GM12873 (cell line): ENCODE results near the gene DNAH8.

Experiments
- CTCF ChIP-seq: IDR thresholded peaks from 2 replicates; pipeline ENCODE4 v1.5.1; 2012; ENCODE audit warnings: low read depth, mild to moderate bottlenecking, moderate library complexity, low read length, control low read depth; ENCODE audit not compliant: insufficient read depth; ENCODE audit errors: missing control alignments

The DNAH8 gene

DNA sequence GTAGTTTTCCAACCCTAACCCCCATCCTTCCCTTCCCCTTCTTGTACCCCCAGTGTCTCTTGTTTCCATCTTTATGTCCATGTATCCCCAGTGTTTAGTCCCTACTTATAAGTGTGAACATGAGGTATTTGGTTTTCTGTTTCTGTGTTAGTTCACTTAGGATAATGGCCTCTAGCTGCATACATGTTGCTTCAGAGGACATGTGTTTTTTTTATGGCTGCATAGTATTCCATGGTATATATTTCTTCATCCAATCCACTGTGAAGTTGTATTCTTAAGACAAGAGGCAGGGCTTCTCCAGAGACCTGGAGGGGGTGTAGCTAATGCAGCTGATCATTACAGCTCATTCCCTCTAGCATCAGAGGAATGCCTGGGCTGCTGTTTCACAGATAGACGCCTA lies 4.2 kb downstream of the DNAH8 start:
- no peak for TF ChIP-seq CTCF

GRCh38 chr6:38720295-38720694 lies 5.2 kb downstream of the DNAH8 start:
- TF ChIP-seq CTCF = peak; percentile 28

DNA sequence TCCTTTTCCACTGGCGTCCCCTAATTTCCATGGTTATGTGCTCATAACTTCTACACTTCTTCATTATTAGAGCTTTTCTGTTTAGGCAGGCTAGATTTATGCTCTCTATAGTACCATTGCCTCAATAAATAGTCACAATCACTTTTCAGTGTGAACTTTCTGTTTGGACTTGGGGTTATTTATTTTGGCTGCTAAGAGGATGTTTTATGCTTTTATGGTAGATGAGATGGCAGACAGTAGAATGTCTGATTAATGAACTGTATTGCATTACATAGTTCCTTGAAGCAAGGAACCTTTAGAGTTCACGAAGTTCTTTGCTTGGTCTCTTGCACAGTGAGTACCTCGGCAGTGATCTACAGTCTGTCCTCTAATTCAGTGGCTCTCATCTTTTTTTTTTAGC lies 6.9 kb downstream of the DNAH8 start:
- no peak for TF ChIP-seq CTCF

DNA sequence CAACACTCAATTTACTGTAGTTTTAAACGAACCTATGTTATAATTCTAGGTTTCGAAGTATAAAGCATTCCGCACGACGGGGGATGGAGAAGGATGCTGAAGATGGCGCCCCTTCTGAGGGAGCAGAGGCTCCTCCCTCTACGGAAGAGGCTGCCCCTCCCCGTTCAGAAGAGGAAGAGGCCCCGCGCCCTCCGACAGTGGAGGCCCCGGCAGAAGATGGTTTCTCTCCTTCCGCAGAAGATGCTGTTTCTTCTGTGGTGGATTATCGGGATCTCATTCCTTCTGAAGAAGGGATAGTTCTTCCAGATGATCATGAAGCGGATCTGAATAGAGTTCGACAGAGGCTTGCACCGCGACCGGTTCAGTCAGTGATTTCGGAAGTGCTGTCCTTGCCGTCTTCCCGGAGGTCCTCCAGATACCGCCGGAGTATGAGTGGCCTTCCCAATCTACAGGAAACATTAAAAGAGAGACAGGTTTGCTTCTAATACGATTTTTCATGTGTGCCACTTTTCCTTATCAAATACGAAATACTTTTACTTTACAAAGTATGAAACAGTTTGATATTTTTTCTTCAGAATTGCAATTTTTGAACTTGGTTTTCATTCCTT lies 7.7 kb downstream of the DNAH8 start:
- no peak for TF ChIP-seq CTCF

GRCh38 chr6:38723783-38724182 lies 8.7 kb downstream of the DNAH8 start:
- TF ChIP-seq CTCF = no peak

- no peak for TF ChIP-seq CTCF
Measured at GRCh38 chr6:38724343-38724742, 9.2 kb downstream of the DNAH8 start.

DNA sequence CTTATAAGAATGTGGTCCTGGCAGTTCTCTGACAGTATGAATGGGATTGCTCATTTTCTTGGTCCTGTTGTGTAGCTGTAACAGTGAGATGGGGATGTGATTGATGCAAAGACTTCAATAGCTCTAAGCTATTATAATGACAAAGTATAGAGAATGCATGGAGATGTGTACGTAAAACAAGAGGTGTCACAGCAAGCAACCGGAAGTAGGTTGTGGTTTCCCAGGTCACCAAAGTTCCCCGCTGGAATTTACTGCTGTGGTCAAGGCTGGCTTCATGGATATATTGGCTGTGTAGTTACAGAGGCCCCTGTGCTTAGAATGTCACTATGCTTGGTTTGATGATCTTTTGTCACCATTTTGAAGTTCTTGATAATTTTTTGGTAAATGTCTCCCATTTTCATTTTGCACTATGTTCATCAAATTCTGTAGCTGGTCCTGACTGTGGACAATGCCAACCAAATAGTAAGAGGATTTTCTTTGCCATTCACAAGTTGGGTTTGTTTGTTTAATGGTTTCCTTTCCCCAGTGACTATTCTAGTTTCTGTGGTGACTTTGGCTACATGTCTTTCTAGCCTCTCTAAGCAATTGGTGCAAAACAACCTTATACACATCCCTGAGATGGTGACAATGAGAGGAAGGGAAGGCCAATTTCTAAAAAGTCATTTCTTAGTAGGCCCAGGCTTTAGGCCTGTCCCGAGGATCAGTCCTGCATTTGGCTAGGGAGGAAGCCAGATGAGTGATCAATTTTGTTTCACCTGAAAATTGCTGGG lies 10.5 kb downstream of the DNAH8 start:
- TF ChIP-seq CTCF = no peak
